GM19395 (cell line): ENCODE results near the gene CRYGA.
"Not testable (repeated sequence)": the region's sequence is repeated elsewhere in the genome, so short reads cannot be mapped to it uniquely, and the experiment has no call there.

Experiments used
- ATAC-seq: cut with Tn5 transposase; IDR thresholded peaks from one replicate; pipeline ENCODE4 v1.9.1; 2021; ENCODE audit warnings: mild to moderate bottlenecking, moderate library complexity; ENCODE audit not compliant: unreplicated experiment

The CRYGA gene

GRCh38 chr2:208127090-208127489 is 36.3 kb downstream of the CRYGA start:
- no peak for ATAC-seq

GRCh38 chr2:208125251-208125650 is 38.1 kb downstream of the CRYGA start:
- ATAC-seq = no peak

- ATAC-seq = not testable (repeated sequence)
Observed at GRCh38 chr2:208124013-208124715, 39.2 kb downstream of the CRYGA start, which contains the start of gene CRYGD. Gene CRYGD, minus strand, starts transcription at chr2:208124524. Its CDS starts 51 bp downstream, at chr2:208124473.

- no peak for ATAC-seq
Observed at GRCh38 chr2:208122248-208122647, 41.1 kb downstream of the CRYGA start.

GRCh38 chr2:208118918-208119317 is 44.5 kb downstream of the CRYGA start:
- ATAC-seq = no peak

- ATAC-seq = not testable (repeated sequence)
Observed at GRCh38 chr2:208117390-208117789, 46.0 kb downstream of the CRYGA start.

- no peak for ATAC-seq
Observed at GRCh38 chr2:208112969-208113368, 50.4 kb downstream of the CRYGA start.

GRCh38 chr2:208112273-208112745 is 51.1 kb downstream of the CRYGA start:
- ATAC-seq = not testable (repeated sequence)
